Endothelial cell of umbilical vein (primary cell): Measurements from ENCODE around the gene MEOX1. TPM values are rescaled to one million over a fixed set of nuclear protein-coding genes. Genes with fewer than 3 reads are reported as not detected.

Experiments
- BruUV-seq: library from RNA; stranded (reverse); fragments of 400-500 nt; replicated peaks from 2 replicates; lab custom pipeline; 2021; lab: Mats Ljungman, UMichigan
- CTCF ChIA-PET: fragments of 300-600, 350-600 bp; sonication (Branson Sonifier 250); formaldehyde crosslinking; loops from one replicate; lab custom pipeline; 2021; ENCODE audit warnings: antibody characterized with exemption, inconsistent platforms; lab: Charles Lee
- POLR2A ChIA-PET: fragments of 300-600, 350-600 bp; sonication (Branson Sonifier 250); formaldehyde crosslinking; loops from one replicate; lab custom pipeline; 2021; ENCODE audit warnings: antibody characterized with exemption, inconsistent platforms; lab: Charles Lee
- DNase-seq: peaks from one replicate; pipeline ENCODE4 v3.0.0-alpha.2; 2011; ENCODE audit warnings: low read depth, low spot score
- FAIRE-seq: peaks from 2 replicates; lab custom pipeline; 2011; peaks lifted over from hg19 to GRCh38; lab: Jason Lieb, UNC
- H2AFZ ChIP-seq: 2 replicates; pipeline ENCODE4 v1.6.0; 2012; ENCODE audit warnings: low read depth, low read length, control low read depth, inconsistent platforms
- H3K27ac ChIP-seq: 2 replicates; pipeline ENCODE4 v1.5.1; 2011; ENCODE audit warnings: low read depth, mild to moderate bottlenecking, control low read depth, low read length, moderate library complexity; ENCODE audit not compliant: insufficient read depth
- H3K27me3 ChIP-seq, 2 experiments: 2 replicates each; pipeline versions ENCODE4 v1.6.0 to v1.6.1; 2011; ENCODE audit warnings: low read length in 2 of 2, mixed read lengths in 1 of 2; ENCODE audit not compliant: control insufficient read depth in 2 of 2, insufficient read depth in 2 of 2
- H3K36me3 ChIP-seq, 2 experiments: 2 replicates in 1 of 2; 3 replicates in 1 of 2; pipeline ENCODE4 v1.5.1; 2011; ENCODE audit warnings: low read length in 2 of 2, mild to moderate bottlenecking in 1 of 2, moderate library complexity in 1 of 2; ENCODE audit not compliant: control insufficient read depth in 2 of 2, insufficient read depth in 2 of 2; ENCODE audit errors: extremely low read depth in 1 of 2
- H3K4me1 ChIP-seq: 3 replicates; pipeline ENCODE4 v1.5.1; 2011; ENCODE audit warnings: mild to moderate bottlenecking, low read length; ENCODE audit not compliant: control insufficient read depth, insufficient read depth; ENCODE audit errors: extremely low read depth
- H3K4me2 ChIP-seq: 2 replicates; pipeline ENCODE4 v1.6.1; 2011; ENCODE audit warnings: low read length, control low read depth, mixed read lengths; ENCODE audit not compliant: insufficient read depth
- H3K4me3 ChIP-seq, 3 experiments: fragments of 200-600 bp in 1 of 3; sonication (generic), shearing (Covaris generic) in 1 of 3; replicated peaks in 1 of 3; 2 replicates each; pipeline ENCODE4 v1.5.1; 2011 to 2016; ENCODE audit warnings: control low read depth in 3 of 3, low read length in 3 of 3, mild to moderate bottlenecking in 2 of 3, inconsistent platforms in 1 of 3, low read depth in 1 of 3, moderate library complexity in 1 of 3; ENCODE audit not compliant: insufficient read depth in 1 of 3
- H3K79me2 ChIP-seq: 2 replicates; pipeline ENCODE4 v1.6.0; 2012; ENCODE audit warnings: low read length, inconsistent platforms; ENCODE audit not compliant: control insufficient read depth, insufficient read depth
- H3K9ac ChIP-seq: replicated peaks from 2 replicates; pipeline ENCODE3; 2011; ENCODE audit warnings: low read length, control low read depth; ENCODE audit not compliant: insufficient read depth; ENCODE audit errors: extremely low read depth
- H3K9me1 ChIP-seq: replicated peaks from 3 replicates; pipeline ENCODE4 v1.6.0; 2011; ENCODE audit warnings: mild to moderate bottlenecking, low read length; ENCODE audit not compliant: control insufficient read depth, insufficient read depth; ENCODE audit errors: extremely low read depth
- H3K9me3 ChIP-seq: replicated peaks from 2 replicates; pipeline ENCODE4 v1.5.1; 2012; ENCODE audit warnings: low read length, inconsistent platforms; ENCODE audit not compliant: control insufficient read depth, insufficient read depth
- H4K20me1 ChIP-seq: replicated peaks from 2 replicates; pipeline ENCODE3; 2011; ENCODE audit warnings: mild to moderate bottlenecking, low read length; ENCODE audit not compliant: control insufficient read depth, insufficient read depth; ENCODE audit errors: extremely low read depth
- CTCF ChIP-seq, 2 donors: IDR thresholded peaks; 1 replicate in 1 of 2; 2 replicates in 1 of 2; pipeline ENCODE4 v1.5.1; 2011; ENCODE audit warnings: low read length in 2 of 2, mild to moderate bottlenecking in 2 of 2, moderate library complexity in 2 of 2, control low read depth in 1 of 2, inconsistent platforms in 1 of 2, low read depth in 1 of 2; ENCODE audit not compliant: insufficient read depth in 1 of 2; ENCODE audit errors: extremely low read depth in 1 of 2
- EZH2 ChIP-seq: IDR thresholded peaks from 2 replicates; pipeline ENCODE4 v1.6.1; 2012; ENCODE audit warnings: borderline replicate concordance, low read depth, mild to moderate bottlenecking, moderate library complexity, low read length, inconsistent platforms; ENCODE audit not compliant: severe bottlenecking
- FOS ChIP-seq: IDR thresholded peaks from 2 replicates; pipeline ENCODE4 v1.6.1; 2011; ENCODE audit warnings: mild to moderate bottlenecking, low read length, moderate library complexity, borderline replicate concordance; ENCODE audit not compliant: insufficient read depth
- GATA2 ChIP-seq: IDR thresholded peaks from 2 replicates; pipeline ENCODE4 v1.7.0; 2011; ENCODE audit warnings: low read depth, mild to moderate bottlenecking, moderate library complexity, mixed read lengths, low read length; ENCODE audit not compliant: insufficient read length, insufficient read depth
- JUN ChIP-seq: IDR thresholded peaks from 2 replicates; pipeline ENCODE4 v1.6.1; 2011; ENCODE audit warnings: borderline replicate concordance, low read depth; ENCODE audit not compliant: insufficient read length, insufficient read depth
- MAX ChIP-seq: IDR thresholded peaks from 2 replicates; pipeline ENCODE4 v1.6.1; 2011; ENCODE audit not compliant: insufficient read depth, insufficient read length
- MYC ChIP-seq: IDR thresholded peaks from one replicate; pipeline ENCODE4 v1.6.1; 2011; ENCODE audit warnings: mild to moderate bottlenecking, low read depth, low read length
- POLR2A ChIP-seq: IDR thresholded peaks from 2 replicates; pipeline ENCODE4 v1.6.1; 2012; ENCODE audit warnings: low read depth, mild to moderate bottlenecking, control low read depth, low read length
- POLR2AphosphoS5 ChIP-seq: IDR thresholded peaks from 2 replicates; pipeline ENCODE4 v1.6.1; 2012; ENCODE audit warnings: low read depth, mild to moderate bottlenecking, control low read depth, low read length, moderate library complexity; ENCODE audit not compliant: insufficient read depth
- dilution Hi-C: fragments of 300-500 bp; cut with MboI; formaldehyde crosslinking; loops from one replicate; pipeline ENCODE4 v1.15.0; 2019; ENCODE audit warnings: low sequenced_read_pairs; ENCODE audit not compliant: extremely low pct_ligation_motif_present
- intact Hi-C: fragments of 100-400 bp; cut with micrococcal nuclease; formaldehyde crosslinking; loops from one replicate; pipeline ENCODE4 v1.10.0; 2022
- polyA plus RNA-seq, 4 experiments: library from polyadenylated mRNA; depleted of rRNA in 3 of 4; stranded (reverse) in 3 of 4; unstranded in 1 of 4; fragments of >200 nt; gene quantifications; 2 replicates each; pipeline versions ENCODE4 v1.2.1 to v1.2.3, GENCODE V29; 2011 to 2012; ENCODE audit warnings: missing spikeins in 1 of 4
- total RNA-seq: library from RNA; stranded (reverse); gene quantifications from 2 replicates; pipeline ENCODE4 v1.2.3, GENCODE V29; 2021

MEOX1 gene
- total and polyA plus RNA-seq, 2 donors (not counting 3 experiments of a cell fraction or from before 2014, with no cell fraction given) = 0.06 TPM; not detected in 1

- dilution Hi-C loops (no loop called here), intact Hi-C loops (no loop called here)
- Histone ChIP-seq H3K9me3 (no peaks in the 10 kb centered on the region), H3K27ac (no peak overlapping the region), H2AFZ (no peak overlapping the region), H3K4me2 (no peak overlapping the region), H3K9me1 (no peaks in the 10 kb centered on the region), H4K20me1 (no peaks in the 10 kb centered on the region), H3K79me2 (no peaks in the 10 kb centered on the region), H3K9ac (no peak overlapping the region), H3K4me1 (no peaks in the 10 kb centered on the region), H3K4me3 (no peak overlapping the region), H3K36me3 (no peaks in the 10 kb centered on the region), H3K27me3 (no peaks in the 10 kb centered on the region)
- FAIRE-seq = no peak
- BruUV-seq = no TSS peak
- DNase-seq = no peak
- TF ChIP-seq POLR2A (no peak), POLR2AphosphoS5 (no peak), GATA2 (no peak), EZH2 (no peak), MYC (no peak), MAX (no peak), FOS (no peak), CTCF (IDR thresholded peaks at IDR 0.05; ENCODE audit: extremely low read depth in 1 of 2, insufficient read depth in 1 of 2, low read depth in 1 of 2, low read length in 2 of 2) (no peak), JUN (no peak)
- ChIA-PET CTCF (interaction anchor here (1.4 to 1.5 kb wide), 2 partner anchors 9 to 80 kb away, joined by 3 to 7 read pairs; no protein-coding TSS in a partner anchor), POLR2A (no interaction called here)
Measured at GRCh38 chr17:43680461-43680860, 18.7 kb upstream of the MEOX1 start.
